ENCODE results near the gene ACADSB.

GRCh38 chr10:123102673-123103072 is 93.9 kb downstream of the ACADSB start:
- no peak for TF ChIP-seq CTCF (IDR thresholded peaks at IDR 0.05)
- TF ChIP-seq USF2 (IDR thresholded peaks at IDR 0.05; ENCODE audit: borderline replicate concordance, low read depth, low read length), result no peak

Data from SK-N-SH (cell line).